Measurements from ENCODE around the gene NUDC. TPM values are rescaled to one million over a fixed set of nuclear protein-coding genes. Genes with fewer than 3 reads are reported as not detected.

The NUDC gene
- total and polyA plus RNA-seq, 10 donors: 35.7 to 62.2 (median 49.1) TPM

- Histone ChIP-seq H3K27ac (peak overlapping the region in 3 of 8 donors; percentile 20 to 88 (median 80)), H3K27me3 (replicated peaks in 1 of 7) (no peaks in the 10 kb centered on the region), H3K4me3 (peak overlapping the region; percentile 12 to 70 (median 32)), H3K4me1 (peaks cover 0 to 11% (median 2%) of the 10 kb centered on the region in 6 donors), H3K36me3 (no peaks in the 10 kb centered on the region), H3K9me3 (no peaks in the 10 kb centered on the region)
- 81 to 89% (median 85%) methylated on average over 8 of the region's 8 CpGs for WGBS, 5 donors
- no peak for DNase-seq
- TF ChIP-seq CTCF (IDR thresholded peaks at IDR 0.05 in 8 of 11, conservative IDR thresholded peaks at IDR 0.05 in 3 of 11): no peak
- no peak for TF ChIP-seq POLR2A (IDR thresholded peaks at IDR 0.05)
- no peak for TF ChIP-seq POLR2AphosphoS5 (IDR thresholded peaks at IDR 0.05)
- intact Hi-C loops (cut with DNase I; ENCODE audit: low total_unique reads): no loop called here
Measured at GRCh38 chr1:26911399-26912146, 10.0 kb upstream of the NUDC start.

GRCh38 chr1:26912147-26912490, 9.4 kb upstream of the NUDC start:
- peak overlapping the region; percentile 12 to 70 (median 32) for H3K4me3 ChIP-seq

GRCh38 chr1:26913389-26913753, 8.2 kb upstream of the NUDC start:
- Histone ChIP-seq H3K4me1 (peaks cover 0 to 11% (median 2%) of the 10 kb centered on the region in 6 donors), H3K36me3 (no peaks in the 10 kb centered on the region), H3K27ac (peak overlapping the region in 7 of 8 donors; percentile 63 to 88 (median 80)), H3K27me3 (replicated peaks in 1 of 7) (no peaks in the 10 kb centered on the region), H3K9me3 (no peaks in the 10 kb centered on the region), H3K4me3 (peak overlapping the region; percentile 12 to 70 (median 32))
- DNase-seq: peak; percentile 65
- 62 to 96% (median 67%) methylated on average over 2 to 5 of the region's 5 CpGs for WGBS, 5 donors
- intact Hi-C loops (cut with DNase I; ENCODE audit: low total_unique reads): no loop called here
- TF ChIP-seq POLR2A (IDR thresholded peaks at IDR 0.05) (no peak), CTCF (IDR thresholded peaks at IDR 0.05 in 8 of 11, conservative IDR thresholded peaks at IDR 0.05 in 3 of 11) (no peak), POLR2AphosphoS5 (IDR thresholded peaks at IDR 0.05) (no peak)

More at GRCh38 chr1:26912147-26912490, 9.4 kb upstream of the NUDC start:
- no peak for TF ChIP-seq POLR2A (IDR thresholded peaks at IDR 0.05)
- no peak for TF ChIP-seq POLR2AphosphoS5 (IDR thresholded peaks at IDR 0.05)
- TF ChIP-seq CTCF (IDR thresholded peaks at IDR 0.05 in 8 of 11, conservative IDR thresholded peaks at IDR 0.05 in 3 of 11): no peak
- 38 to 72% (median 64%) methylated on average over 2 of the region's 2 CpGs for WGBS, 5 donors
- H3K9me3 ChIP-seq: no peaks in the 10 kb centered on the region
- no peak for DNase-seq
- intact Hi-C loops (cut with DNase I; ENCODE audit: low total_unique reads): no loop called here
- H3K36me3 ChIP-seq: no peaks in the 10 kb centered on the region
- peaks cover 0 to 11% (median 2%) of the 10 kb centered on the region in 6 donors for H3K4me1 ChIP-seq
- H3K27me3 ChIP-seq (replicated peaks in 1 of 7): no peaks in the 10 kb centered on the region
- peak overlapping the region in 5 of 8 donors; percentile 69 to 88 (median 82) for H3K27ac ChIP-seq

GRCh38 chr1:26913754-26914619, 7.6 kb upstream of the NUDC start, which contains the start of gene NR0B2:
NR0B2 (minus strand) TSS chr1:26913975; CDS start chr1:26913940, 35 bp downstream.
- H3K4me1 ChIP-seq: peaks cover 0 to 11% (median 2%) of the 10 kb centered on the region in 6 donors
- peak; percentile 86 for DNase-seq
- intact Hi-C loops (cut with DNase I; ENCODE audit: low total_unique reads): no loop called here
- peak within 1 kb of the TSS; percentile 48 to 88 (median 78) for H3K27ac ChIP-seq
- 66 to 90% (median 82%) methylated on average over 11 to 16 of the region's 16 CpGs for WGBS, 5 donors
- TF ChIP-seq CTCF (IDR thresholded peaks at IDR 0.05 in 8 of 11, conservative IDR thresholded peaks at IDR 0.05 in 3 of 11): no peak
- TF ChIP-seq POLR2AphosphoS5 (IDR thresholded peaks at IDR 0.05): peak; percentile 63 to 83 (median 70)
- peak in 1 of 3 donors; percentile 81 for TF ChIP-seq POLR2A (IDR thresholded peaks at IDR 0.05)
- no peaks in the 10 kb centered on the region for H3K36me3 ChIP-seq
- no peaks in the 10 kb centered on the region for H3K9me3 ChIP-seq
- no peaks in the 10 kb centered on the region for H3K27me3 ChIP-seq (replicated peaks in 1 of 7)
- peak within 1 kb of the TSS; percentile 12 to 70 (median 32) for H3K4me3 ChIP-seq
